Esophagus mucosa (tissue), 1 donor: ENCODE data around the gene TSPAN18. TPM values are rescaled to one million over a fixed set of nuclear protein-coding genes. Genes with fewer than 3 reads are reported as not detected.
A peak's percentile ranks its signal among the peaks of the same experiment; 100 is the strongest.

ENCODE experiments used
- ATAC-seq: fragments of 200-7000 bp; cut with Tn5 transposase; one replicate; pipeline ENCODE4 v1.9.1; 2020
- total RNA-seq: library from RNA; stranded (reverse); gene quantifications from one replicate; pipeline ENCODE4 v1.2.4, GENCODE V29; 2023
- donor health status: DM: yes; HTN: yes; CAD: no.

TSPAN18 gene
- total RNA-seq, 1 donor from 2014 or later, result 2.3 TPM

- no peak for ATAC-seq
Observed at GRCh38 chr11:44966694-44967093, 239.9 kb downstream of the TSPAN18 start.

DNA sequence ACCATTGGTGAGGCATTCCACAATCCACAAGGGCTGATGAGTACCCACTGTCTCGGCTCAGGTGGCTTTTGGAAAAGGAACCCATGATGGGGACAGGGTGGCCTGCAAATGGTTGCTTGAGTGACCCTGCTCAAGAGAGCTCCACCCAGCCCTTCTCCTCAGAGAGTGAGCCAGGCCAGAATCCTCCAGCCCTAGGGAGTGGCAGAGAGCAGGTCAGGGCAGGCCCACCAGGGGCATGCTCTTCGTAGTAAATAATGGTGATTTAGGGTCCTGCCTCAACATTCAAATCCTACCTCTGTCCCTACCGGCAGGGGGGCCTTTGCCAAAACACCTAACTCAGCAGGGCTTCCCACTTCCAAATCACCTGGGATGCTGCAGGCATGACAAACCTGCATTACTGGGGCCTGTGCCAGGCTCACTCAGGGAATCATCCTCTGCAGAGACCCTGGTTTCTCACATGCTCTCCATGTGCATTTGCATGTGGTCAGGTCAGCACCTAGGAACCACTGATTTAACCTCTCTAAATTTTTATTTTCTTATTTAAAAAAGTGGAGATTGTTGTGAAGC lies 241.3 kb downstream of the TSPAN18 start:
- ATAC-seq, result peak; percentile 38

DNA sequence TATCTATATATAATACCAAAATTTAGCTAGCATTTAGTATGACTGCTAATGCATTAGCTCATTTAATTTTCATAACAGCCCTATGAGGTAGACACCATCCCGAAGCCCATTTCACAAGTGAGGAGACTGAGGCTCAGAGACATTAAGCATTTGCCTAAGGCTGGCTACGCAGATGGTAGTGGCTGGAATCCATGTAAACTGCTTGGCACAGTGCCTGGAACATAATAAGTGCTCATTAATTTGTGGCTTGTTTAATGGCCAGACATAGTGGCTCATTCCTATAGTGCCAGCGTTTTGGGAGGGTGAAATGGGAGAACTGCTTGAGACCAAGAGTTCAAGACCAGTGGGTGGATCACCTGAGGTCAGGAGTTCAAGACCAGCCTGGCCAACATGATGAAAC lies 241.7 kb downstream of the TSPAN18 start:
- no peak for ATAC-seq

DNA sequence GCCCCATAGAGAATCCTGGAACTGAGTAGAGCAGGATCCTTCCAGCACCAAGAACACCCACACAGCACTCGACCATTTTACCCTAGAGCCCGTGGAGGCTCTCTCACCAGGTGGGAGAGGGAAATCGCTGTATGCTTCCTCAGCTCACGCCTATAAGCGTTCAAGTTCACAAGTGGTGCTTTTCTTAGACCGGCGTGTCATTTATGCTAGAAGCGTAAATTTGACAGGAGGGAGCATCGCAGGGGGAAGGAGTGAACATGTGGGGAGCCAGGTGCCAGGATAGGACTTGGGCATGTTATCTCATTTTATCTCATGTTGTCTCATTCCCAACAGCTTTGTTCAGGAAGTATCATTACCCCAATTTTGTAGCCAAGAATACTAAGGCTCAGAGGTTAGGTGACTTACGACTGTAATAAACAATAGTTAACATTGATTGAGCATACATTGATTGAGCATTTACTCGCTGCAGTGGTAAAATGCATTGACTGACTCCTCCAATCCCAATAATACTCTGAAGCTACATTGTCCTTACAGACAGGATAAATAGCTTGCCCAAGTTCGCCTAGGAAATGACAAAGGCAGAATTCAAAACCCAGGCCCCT lies 243.0 kb downstream of the TSPAN18 start:
- ATAC-seq, result no peak

- no peak for ATAC-seq
Observed at GRCh38 chr11:44970293-44970692, 243.5 kb downstream of the TSPAN18 start.

GRCh38 chr11:44971185-44971584 lies 244.4 kb downstream of the TSPAN18 start:
- no peak for ATAC-seq

DNA sequence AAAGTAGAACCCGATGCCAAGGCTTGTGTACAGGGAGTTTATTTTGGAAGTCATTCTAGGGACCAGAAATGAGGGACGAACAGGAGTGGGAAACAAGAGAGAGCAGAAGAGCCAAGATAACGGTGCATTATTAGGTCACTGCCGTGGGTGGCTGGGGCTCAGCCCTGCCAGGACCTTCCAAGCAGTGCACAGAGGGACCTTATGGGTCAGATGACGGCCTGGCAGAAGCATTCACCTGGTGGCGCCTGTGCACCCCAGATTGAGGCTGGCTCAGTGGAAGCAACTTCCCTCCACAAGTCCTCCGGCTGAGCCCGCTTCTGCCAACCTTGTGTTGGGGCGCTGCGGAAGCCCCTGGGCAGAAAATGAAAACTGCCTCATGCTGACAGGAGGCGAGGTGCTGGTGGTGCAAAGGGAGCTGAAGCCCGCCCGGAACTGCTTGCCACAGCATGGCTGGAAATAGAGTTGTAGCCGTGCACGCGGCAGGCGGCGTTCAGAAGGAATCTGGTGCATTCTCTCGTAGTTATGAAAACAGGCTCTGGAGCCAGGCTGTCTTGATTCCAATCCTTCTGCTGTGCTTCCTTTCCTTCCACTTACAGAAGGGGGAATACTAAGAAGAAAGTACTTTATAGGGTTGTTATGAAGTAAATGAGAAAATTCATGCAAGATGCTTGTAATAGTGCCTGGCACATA lies 246.1 kb downstream of the TSPAN18 start:
- ATAC-seq, result no peak

GRCh38 chr11:44973632-44974401 lies 247.1 kb downstream of the TSPAN18 start:
- ATAC-seq, result no peak

- ATAC-seq, result no peak
Observed at GRCh38 chr11:44974402-44975000, 247.7 kb downstream of the TSPAN18 start.

GRCh38 chr11:44976576-44976975 lies 249.8 kb downstream of the TSPAN18 start:
- ATAC-seq, result no peak

GRCh38 chr11:44977493-44977984 lies 250.8 kb downstream of the TSPAN18 start:
- ATAC-seq, result peak; percentile 11

DNA sequence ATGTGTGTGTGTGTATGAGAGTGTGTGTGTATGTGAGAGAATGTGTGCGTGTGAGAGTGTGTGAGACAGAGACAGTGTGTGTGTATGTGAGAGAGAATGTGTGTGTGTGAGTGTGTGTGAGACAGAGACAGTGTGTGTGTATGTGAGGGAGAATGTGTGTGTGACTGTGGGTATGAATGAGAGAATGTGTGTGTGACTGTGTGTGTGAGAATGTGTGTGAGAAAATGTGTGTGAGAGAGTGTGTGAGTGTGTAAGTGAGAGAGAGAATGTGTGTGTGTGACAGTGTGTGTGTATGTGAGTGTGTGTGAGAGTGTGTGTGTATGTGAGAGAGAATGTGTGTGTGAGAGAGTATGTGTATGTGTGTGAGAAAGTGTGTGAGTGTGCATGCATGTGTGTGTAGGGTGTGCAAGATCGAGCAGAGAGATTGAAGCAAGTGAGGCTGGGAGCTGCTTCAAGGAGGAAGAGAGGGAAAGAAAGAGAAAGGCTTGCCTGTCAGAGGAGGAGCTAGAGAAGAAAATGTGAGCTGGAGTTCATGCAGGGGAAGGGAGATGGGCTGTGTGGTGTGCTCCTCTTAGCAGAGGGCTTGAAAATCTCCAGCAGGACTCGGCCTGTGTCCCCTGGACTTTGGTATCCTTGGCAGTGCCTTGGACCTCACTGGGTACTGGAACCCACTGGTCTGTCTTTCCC lies 251.7 kb downstream of the TSPAN18 start:
- ATAC-seq, result no peak

DNA sequence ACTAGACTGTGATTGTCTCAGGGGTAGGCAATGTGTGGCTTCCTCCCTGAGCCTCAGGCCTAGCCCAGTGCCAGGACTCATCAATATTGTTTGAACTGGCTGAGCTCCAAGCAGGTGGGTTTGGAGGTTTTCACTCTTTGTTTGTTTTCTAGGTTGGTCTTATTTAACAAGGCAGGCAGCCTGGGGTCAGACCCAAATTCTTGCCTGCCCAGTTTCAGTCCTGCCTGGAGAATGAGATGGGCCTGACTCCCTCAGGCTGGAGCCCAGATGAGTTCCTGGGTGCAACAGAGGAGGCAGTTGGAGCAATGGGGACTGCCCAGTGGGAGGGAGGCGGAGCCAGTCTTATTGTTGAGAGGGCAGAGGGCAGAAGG lies 252.2 kb downstream of the TSPAN18 start:
- ATAC-seq, result peak; percentile 38

DNA sequence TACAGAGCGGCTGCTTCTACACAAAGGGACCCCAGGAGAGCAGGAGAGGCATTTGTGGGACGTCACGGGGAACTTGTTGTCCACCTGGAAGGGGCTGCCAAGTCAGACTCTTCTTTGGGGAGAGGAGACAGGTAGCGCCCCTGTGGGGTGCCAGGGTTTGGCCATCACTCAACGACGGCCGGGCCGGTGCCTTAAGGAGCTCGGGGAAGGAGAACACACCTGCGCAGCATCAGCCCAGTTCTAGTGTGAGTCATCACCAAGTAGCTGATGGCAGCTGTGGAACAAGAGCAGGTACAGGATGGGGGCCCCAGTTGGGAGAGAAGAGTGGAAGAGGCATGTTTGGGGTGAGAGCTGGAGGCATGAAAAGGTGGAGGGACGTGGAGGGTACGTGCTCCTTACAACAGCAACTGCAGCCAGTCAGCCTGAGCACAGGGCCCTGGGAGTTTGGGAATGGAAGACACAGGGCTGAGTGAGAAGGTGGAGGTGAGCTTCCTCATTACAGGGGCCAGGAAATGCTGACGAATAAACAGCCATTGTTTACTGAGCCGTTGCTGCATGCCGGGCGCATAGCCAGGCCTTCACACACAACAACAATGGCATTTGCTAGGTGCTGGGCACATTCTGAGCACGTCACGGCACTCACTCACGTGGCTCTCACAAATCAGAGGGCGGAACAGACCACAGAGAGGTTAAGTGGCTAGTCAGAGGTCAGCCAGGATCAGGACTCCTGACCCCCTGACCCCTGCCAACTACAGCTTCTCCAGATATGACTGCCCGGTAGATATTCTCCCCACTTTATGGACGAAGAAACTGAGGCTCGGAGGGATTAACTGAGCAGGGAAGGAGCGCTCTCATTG lies 253.0 kb downstream of the TSPAN18 start:
- ATAC-seq, result peak; percentile 81

DNA sequence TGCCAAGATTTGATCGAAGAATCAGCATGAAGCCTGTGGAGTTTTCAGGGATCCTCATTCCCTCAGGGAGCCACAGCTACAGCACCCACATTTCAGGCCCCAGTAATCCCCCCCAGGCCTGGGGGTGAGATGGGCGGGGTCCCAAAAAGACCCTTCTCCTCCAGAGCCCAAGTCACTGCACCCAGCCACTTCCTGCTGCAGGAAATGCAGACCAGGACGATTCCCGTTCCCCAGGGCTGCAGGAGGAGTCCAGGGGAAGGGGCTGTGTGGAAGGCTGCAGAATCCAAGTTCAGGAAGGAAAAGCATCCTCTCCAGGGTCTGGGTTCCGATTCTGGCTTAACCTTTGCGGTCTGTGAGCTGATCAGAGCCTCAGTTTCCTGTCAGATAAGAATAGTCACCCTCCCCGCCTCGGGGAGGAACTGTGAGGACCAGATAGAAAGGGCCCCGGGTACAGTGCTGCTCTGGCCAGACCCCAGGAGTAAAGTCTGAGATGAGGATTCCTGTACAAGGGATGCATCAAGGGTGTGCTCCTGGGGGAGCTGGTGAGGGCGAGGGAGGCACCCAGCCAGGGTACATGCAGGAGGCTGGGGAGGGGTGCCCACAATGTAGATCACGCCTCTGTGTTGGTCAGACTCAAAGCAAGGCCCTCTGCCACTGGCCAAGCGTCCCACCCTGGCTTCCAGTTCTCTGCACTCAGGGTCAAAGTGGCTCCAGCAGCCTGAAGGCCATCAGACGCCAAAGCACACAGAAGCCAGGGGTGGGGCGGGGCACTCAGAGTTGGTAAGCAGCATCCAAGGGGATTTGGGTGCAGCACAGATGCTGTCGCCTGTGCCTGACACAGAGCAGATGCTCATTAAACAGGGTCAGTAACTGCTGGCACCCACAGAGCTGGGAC lies 254.0 kb downstream of the TSPAN18 start:
- no peak for ATAC-seq

Other genes with a start within 250 kb of the TSPAN18 start
- 292 TPM for gene CD82, start 161.3 kb upstream of the TSPAN18 start, total RNA-seq
- gene TP53I11, start 223.9 kb downstream of the TSPAN18 start, total RNA-seq, result 18.1 TPM